ENCODE data around the gene LYZL6.
"Not testable (repeated sequence)": the region's sequence is repeated elsewhere in the genome, so short reads cannot be mapped to it uniquely, and the experiment has no call there.

The LYZL6 gene

GRCh38 chr17:35906926-35907637 lies 36.4 kb downstream of the LYZL6 start:
- DNase-seq (ENCODE audit: low spot score), result no peak

GRCh38 chr17:35906191-35906925 lies 37.2 kb downstream of the LYZL6 start:
- DNase-seq (ENCODE audit: low spot score), result no peak

GRCh38 chr17:35903451-35903850 lies 40.1 kb downstream of the LYZL6 start:
- no peak for DNase-seq (ENCODE audit: low spot score)

DNA sequence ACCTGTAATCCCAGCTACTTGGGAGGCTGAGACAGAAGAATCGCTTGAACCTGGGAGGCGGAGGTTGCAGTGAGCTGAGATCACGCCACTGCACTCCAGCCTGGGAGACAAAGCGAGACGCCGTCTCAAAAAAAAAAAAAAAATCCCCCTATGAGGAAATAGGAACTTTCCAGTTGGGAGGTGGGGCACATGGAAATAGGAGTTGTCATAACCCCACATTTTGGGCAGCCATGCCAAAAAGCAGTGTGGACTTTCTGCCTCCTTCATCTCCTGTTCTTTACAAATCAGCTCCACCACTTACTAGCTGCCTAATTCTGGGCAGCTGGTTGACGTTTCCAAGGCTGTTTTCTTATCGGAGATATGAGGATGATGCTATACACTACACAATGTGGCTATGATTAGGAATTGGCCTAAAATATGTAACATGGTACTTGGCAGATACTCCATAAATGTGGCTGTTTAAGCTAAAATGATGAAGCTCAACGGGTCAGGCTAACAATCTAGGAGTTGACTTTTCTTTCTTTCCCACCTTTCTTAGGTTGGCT lies 41.8 kb downstream of the LYZL6 start:
- no peak for DNase-seq (ENCODE audit: low spot score)

DNA sequence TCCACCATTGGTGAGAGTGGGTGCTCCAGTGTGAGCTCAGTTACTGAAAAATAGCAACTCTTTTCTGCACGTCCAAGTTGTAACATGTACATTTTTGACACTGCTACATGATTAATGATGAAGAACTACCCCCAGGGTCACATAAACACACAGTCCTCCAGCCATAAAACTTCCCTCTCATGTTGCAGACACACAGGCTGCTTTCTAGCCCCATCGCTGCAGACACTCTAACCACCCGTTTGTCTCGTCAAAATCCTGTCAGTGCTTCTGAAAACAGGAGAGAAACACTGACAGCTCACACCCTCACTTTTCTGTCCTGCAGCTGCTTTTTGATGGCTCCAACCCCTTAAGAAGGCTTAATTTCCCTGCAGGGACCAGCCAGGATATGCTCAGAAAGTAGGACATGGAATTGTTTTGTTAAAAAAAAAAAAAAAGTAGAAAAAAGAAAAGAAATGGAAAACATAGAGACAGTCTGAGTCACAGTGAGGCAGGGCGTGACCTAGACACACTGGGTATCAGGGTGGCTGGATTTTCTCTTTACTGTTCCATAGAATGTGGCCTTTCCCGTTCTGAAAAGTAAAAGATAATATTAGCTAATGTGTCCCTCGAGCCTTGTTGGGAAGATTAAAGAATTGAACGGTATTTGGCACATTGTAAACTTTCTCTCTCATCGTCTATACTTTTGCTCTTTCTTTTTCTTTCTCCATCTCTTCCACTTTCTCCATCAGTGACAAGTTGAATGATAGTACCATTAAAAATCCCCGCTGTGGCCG lies 42.6 kb downstream of the LYZL6 start:
- DNase-seq (ENCODE audit: low spot score), result no peak

DNA sequence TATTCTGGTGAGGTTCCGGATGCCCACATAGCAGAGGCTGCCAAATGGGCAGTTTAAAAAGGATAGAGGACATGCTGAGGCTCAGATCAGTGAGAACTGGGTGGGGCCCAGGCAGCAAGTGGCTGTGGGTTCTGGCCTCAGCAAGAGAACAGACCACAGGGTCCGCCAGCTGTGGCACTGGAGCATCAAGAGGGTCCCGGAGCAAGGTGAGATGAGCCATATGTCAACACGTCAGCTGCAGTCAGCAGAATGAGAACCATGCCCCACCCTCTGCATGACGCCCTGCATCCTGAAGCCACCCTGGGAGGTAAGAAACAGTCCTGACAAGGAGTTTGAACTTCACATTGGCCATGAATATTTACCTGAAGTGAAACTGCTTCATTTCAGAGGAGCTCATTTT lies 43.2 kb downstream of the LYZL6 start:
- no peak for DNase-seq (ENCODE audit: low spot score)

GRCh38 chr17:35898283-35899070 lies 45.0 kb downstream of the LYZL6 start:
- DNase-seq (ENCODE audit: low spot score), result no peak

DNA sequence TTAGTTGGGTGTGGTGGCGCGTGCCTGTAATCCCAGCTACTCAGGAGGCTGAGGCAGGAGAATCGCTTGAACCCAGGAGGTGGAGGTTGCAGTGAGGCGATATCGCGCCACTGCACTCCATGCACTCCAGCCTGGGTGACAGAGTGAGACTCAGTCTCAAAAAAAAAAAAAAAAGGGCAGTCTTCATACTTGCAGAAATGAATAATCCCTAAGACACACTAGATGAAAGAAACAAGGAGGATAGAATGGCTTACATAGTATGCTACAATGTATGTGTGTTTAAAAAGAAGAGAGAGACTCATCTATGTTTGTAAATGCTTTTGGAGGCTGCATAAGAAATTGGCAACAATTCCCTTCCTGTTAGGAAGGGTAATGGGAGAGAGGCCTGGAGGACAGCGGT lies 45.7 kb downstream of the LYZL6 start:
- not testable (repeated sequence) for DNase-seq (ENCODE audit: low spot score)

- DNase-seq (ENCODE audit: low spot score), result no peak
Observed at GRCh38 chr17:35895636-35896587, 47.6 kb downstream of the LYZL6 start.

DNA sequence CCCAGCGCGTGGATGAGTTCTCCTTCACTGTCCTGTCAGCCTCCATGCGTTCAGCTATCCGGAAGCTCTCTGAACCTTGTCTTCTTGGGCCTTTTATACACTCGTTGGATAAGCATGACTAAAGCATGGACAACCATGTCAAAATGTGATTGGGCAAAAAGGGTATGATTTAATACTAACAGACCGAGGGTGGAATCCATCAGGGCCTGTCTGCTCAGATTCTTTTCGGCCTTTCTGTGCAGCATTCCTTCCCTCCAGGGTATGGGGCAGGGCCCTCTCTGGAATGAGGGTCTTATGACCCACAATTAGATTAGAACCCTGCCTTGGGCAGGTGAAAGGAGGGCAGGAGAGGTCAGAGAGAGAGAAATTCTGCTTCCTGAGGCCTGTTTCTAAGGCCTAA lies 49.3 kb downstream of the LYZL6 start:
- DNase-seq (ENCODE audit: low spot score), result no peak

DNA sequence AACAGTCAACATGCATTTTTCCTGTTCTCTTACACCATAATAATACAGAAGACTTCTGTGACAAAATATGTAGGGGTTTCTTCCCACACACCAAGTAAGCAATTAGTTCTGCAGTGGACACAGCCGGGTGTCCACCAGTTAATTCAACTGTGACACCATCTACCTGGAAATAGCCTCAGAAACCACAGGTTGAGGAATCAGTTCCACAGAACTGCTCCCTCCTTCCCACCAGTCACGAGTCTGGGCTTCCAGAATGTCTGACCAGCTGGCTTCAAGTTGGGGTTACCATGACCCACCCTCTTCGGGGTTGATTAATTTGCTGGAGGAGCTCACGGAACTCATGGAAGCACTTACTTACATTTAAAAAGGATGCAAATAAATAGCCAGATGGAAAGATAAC lies 49.8 kb downstream of the LYZL6 start:
- DNase-seq (ENCODE audit: low spot score), result no peak

- DNase-seq (ENCODE audit: low spot score), result no peak
Observed at GRCh38 chr17:35892091-35893035, 51.1 kb downstream of the LYZL6 start.

- DNase-seq (ENCODE audit: low spot score), result no peak
Observed at GRCh38 chr17:35891269-35891668, 52.2 kb downstream of the LYZL6 start.

DNA sequence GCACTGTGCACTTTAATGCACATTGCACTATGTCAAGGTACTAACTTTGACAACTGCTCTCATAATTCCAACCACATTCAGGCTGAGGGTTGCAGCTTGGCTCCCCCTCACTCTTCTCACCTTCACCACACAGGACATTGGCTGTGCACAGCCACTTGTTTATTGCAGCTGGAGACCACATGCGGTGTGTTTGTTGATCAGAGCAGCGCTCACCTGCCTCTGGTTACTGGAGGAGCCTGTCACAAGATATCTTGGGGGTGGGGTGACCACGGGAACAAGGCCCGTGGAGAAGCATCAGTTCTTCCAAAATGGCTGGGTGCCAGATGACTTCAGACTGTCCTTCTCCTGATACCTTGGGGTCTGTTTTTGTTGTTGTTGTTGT lies 52.7 kb downstream of the LYZL6 start:
- no peak for DNase-seq (ENCODE audit: low spot score)

DNA sequence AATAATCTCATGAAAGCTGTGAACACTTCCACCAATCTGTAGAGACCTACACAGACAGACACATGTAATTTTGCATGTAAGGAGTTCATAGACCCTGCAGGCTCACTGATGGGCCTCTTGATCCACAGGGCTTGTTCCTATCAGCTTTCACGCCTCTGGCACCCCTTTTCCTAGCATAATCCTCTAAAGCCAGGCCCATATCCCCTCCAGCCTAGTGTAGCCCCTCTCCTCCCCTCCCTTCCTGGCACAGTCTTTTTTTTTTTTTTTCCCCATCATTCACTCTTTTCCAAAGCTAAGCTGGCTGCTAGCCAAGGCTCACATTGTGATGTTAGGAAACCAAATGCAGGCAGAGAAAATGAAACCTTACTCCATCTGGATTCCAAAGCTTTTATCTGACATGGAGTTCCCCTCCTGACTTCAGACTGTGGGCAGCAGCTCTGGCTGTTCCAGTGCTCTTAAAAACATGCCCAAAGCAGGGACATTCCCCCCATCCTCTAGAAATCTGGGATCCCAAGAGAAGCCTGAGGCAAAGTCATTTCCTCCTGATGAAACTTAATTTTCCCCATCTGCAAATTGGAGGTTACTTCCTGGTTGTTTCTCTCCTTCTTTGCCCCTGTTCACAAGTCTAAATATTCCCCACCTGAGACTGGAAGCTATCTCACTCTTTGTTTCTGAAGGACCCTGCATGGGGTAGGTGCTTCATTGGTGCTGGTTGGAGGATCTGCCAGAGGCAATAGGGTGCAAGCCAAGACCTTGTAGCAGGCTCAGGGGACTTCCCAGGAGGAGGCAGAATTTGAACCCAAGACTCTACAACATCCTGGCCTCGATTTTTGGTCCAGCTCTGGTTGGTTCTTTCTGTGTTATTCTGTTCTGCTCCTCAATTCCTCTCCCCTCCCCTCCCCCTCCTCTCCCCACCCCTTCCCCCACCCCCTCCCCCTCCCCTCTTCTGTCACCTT lies 53.4 kb downstream of the LYZL6 start:
- DNase-seq (ENCODE audit: low spot score), result no peak

- no peak for DNase-seq (ENCODE audit: low spot score)
Observed at GRCh38 chr17:35889241-35889640, 54.3 kb downstream of the LYZL6 start.
